Adrenal gland (tissue), 12 donors: Measurements from ENCODE around the gene TPSD1. TPM values are rescaled to one million over a fixed set of nuclear protein-coding genes. Genes with fewer than 3 reads are reported as not detected.

Experiments
- DNase-seq, 7 donors: peaks; one replicate each; pipeline ENCODE4 v3.0.0-alpha.2; 2019 to 2020
- H3K27ac ChIP-seq, 5 donors: fragments of 200-600 bp; sonication (generic) in 4 of 5; 1 replicate in 3 of 5; 2 replicates in 2 of 5; pipeline versions ENCODE4 v1.5.1 to v1.8.0; 2016 to 2020; ENCODE audit warnings: mild to moderate bottlenecking in 1 of 5
- H3K27me3 ChIP-seq: fragments of 200-600 bp; 2 replicates; pipeline ENCODE4 v1.8.0; 2021
- H3K36me3 ChIP-seq, 2 donors: fragments of 200-600 bp; replicated peaks in 1 of 2; 1 replicate in 1 of 2; 2 replicates in 1 of 2; pipeline versions ENCODE4 v1.5.1 to v1.8.0; 2018 to 2022
- H3K4me1 ChIP-seq, 2 donors: fragments of 200-600 bp; replicated peaks in 1 of 2; 1 replicate in 1 of 2; 2 replicates in 1 of 2; pipeline versions ENCODE4 v1.5.1 to v1.8.0; 2018 to 2021
- H3K4me3 ChIP-seq, 4 donors: fragments of 200-600 bp; sonication (generic) in 3 of 4; one replicate each; pipeline ENCODE4 v1.5.1; 2016 to 2018
- H3K9me3 ChIP-seq, 3 donors: fragments of 200-600 bp; sonication (generic) in 1 of 3; replicated peaks in 1 of 3; 1 replicate in 2 of 3; 2 replicates in 1 of 3; pipeline versions ENCODE4 v1.5.1 to v1.8.0; 2016 to 2021
- CTCF ChIP-seq, 6 experiments: fragments of 450-650 bp in 4 of 6; fragments of 200-600 bp in 2 of 6; sonication (generic) in 1 of 6; IDR thresholded peaks; 1 replicate in 5 of 6; 2 replicates in 1 of 6; pipeline versions ENCODE4 v1.5.1 to v1.8.0; 2016 to 2021; ENCODE audit warnings: antibody characterized with exemption in 6 of 6, mild to moderate bottlenecking in 2 of 6, moderate library complexity in 1 of 6
- POLR2A ChIP-seq, 2 donors: fragments of 450-650 bp; IDR thresholded peaks; one replicate each; pipeline ENCODE4 v1.6.1; 2017; ENCODE audit warnings: antibody characterized with exemption in 2 of 2, mild to moderate bottlenecking in 2 of 2, moderate library complexity in 1 of 2
- WGBS, 4 donors: extraction: QIAGEN DNeasy Blood & Tissue Kit in 2 of 4; methylation state at CpG; one replicate each; pipeline versions ENCODE4 v1.1.5 to v1.1.7; 2013 to 2017; 5-methylcytosine and 5-hydroxymethylcytosine counted together
- intact Hi-C, 2 donors: fragments of 100-400 bp; cut with DNase I; formaldehyde crosslinking; loops; one replicate each; pipeline versions ENCODE4 v1.14.1 to v1.15.0; 2022 to 2023
- polyA plus RNA-seq, 3 donors: library from polyadenylated mRNA; stranded (reverse); fragments of 200-250 nt in 2 of 3; fragments of 350-450 nt in 1 of 3; fragmentation: Illumina TruSeq in 1 of 3; extraction: RNeasy Lipid Tissue Mini Kit (QIAGEN cat#74804) in 1 of 3; gene quantifications; one replicate each; pipeline ENCODE4 v1.2.3, GENCODE V29; 2013 to 2014
- total RNA-seq, 9 donors: library from RNA; depleted of rRNA in 4 of 9; stranded (reverse); fragments of >200 nt in 4 of 9; fragments of 120-200 nt in 1 of 9; fragmentation: NEBNext Ultra II Directional in 1 of 9; extraction: Animal tissue kit (Norgen Biotek cat#: 25700) in 1 of 9; gene quantifications; one replicate each; pipeline versions ENCODE4 v1.1.0 to v1.2.4, GENCODE V29; 2013 to 2023
- donor health status: healthy with polysubstance abuse.
- donor health status: Bipolar disorder and iron deficiency.
- donor health status: DM: yes; HTN: yes; CAD: no.
- donor health status: DM: no; HTN: no; CAD: no.
- donor health status: DM: no; HTN: no; CAD: no.
- donor health status: DM: yes; HTN: yes; CAD: no.

Gene TPSD1
- total and polyA plus RNA-seq, 12 donors, result 0.24 TPM; not detected in 11

DNA sequence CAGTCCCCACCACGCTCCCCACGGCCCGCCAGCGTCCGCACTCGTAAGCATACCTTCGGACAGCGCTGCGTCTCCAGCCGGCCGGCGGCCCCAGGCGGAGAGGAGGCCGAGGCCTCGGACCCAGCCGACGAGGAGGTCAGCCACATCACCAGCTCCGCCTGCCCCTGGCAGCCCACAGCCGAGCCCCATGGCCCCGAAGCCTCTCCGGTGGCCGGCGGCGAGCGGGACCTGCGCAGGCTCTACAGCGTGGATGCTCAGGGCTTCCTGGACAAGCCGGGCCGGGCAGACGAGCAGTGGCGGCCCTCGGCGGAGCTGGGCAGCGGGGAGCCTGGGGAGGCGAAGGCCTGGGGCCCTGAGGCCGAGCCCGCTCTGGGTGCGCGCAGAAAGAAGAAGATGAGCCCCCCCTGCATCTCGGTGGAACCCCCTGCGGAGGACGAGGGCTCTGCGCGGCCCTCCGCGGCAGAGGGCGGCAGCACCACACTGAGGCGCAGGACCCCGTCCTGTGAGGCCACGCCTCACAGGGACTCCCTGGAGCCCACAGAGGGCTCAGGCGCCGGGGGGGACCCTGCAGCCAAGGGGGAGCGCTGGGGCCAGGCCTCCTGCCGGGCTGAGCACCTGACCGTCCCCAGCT, 35.7 kb upstream of the TPSD1 start:
- TF ChIP-seq POLR2A (IDR thresholded peaks at IDR 0.05) (no peak), CTCF (IDR thresholded peaks at IDR 0.05) (no peak)
- 92 to 100% (median 94%) methylated on average over 9 to 55 of the region's 55 CpGs for WGBS, 4 donors
- Histone ChIP-seq H3K9me3 (no peaks in the 10 kb centered on the region), H3K27ac (no peak overlapping the region), H3K27me3 (no peaks in the 10 kb centered on the region), H3K4me3 (no peak overlapping the region), H3K4me1 (no peaks in the 10 kb centered on the region), H3K36me3 (peaks cover 0 to 15% of the 10 kb centered on the region in 2 donors)
- intact Hi-C loops, result no loop called here
- DNase-seq, result no peak

- WGBS, 4 donors, result 84 to 91% (median 87%) methylated on average over 21 to 48 of the region's 48 CpGs
- TF ChIP-seq POLR2A (IDR thresholded peaks at IDR 0.05), result no peak
- no peak for TF ChIP-seq CTCF (IDR thresholded peaks at IDR 0.05)
- H3K27ac ChIP-seq, result no peak overlapping the region
- H3K9me3 ChIP-seq, result no peaks in the 10 kb centered on the region
- intact Hi-C loops, result no loop called here
- H3K4me1 ChIP-seq, result no peaks in the 10 kb centered on the region
- H3K4me3 ChIP-seq, result no peak overlapping the region
- peaks cover 0 to 15% of the 10 kb centered on the region in 2 donors for H3K36me3 ChIP-seq
- no peak for DNase-seq
- no peaks in the 10 kb centered on the region for H3K27me3 ChIP-seq
These were observed 34.8 kb upstream of the TPSD1 start for GRCh38 chr16:1220841-1221627.

- Histone ChIP-seq H3K27ac (no peak overlapping the region), H3K36me3 (peaks cover 0 to 13% of the 10 kb centered on the region in 2 donors), H3K27me3 (no peaks in the 10 kb centered on the region), H3K4me1 (no peaks in the 10 kb centered on the region), H3K4me3 (no peak overlapping the region), H3K9me3 (no peaks in the 10 kb centered on the region)
- no peak for TF ChIP-seq CTCF (IDR thresholded peaks at IDR 0.05)
- no peak for TF ChIP-seq POLR2A (IDR thresholded peaks at IDR 0.05)
- intact Hi-C loops, result no loop called here
- no peak for DNase-seq
- 82 to 86% (median 85%) methylated on average over 23 to 40 of the region's 40 CpGs for WGBS, 4 donors
These were observed 34.0 kb upstream of the TPSD1 start for GRCh38 chr16:1221628-1222552.
